ENCODE measurements around the gene MECP2.

MECP2 gene

GRCh38 chrX:154123241-154124219 is 26.0 kb upstream of the MECP2 start:
- DNase-seq (ENCODE audit: low spot score in 2 of 2) (no peak), ATAC-seq (ENCODE audit: low read depth) (peak; percentile 78)
- no peaks in the 10 kb centered on the region for H3K9me3 Mint-ChIP-seq
- H3K27ac Mint-ChIP-seq, result peak overlapping the region; percentile 84
- no peaks in the 10 kb centered on the region for H3K36me3 Mint-ChIP-seq
- H3K4me3 Mint-ChIP-seq, result peak overlapping the region; percentile 52
- no peaks in the 10 kb centered on the region for H3K27me3 Mint-ChIP-seq
- H3K4me1 Mint-ChIP-seq, result peaks cover 4% of the 10 kb centered on the region

GRCh38 chrX:154121961-154122360 is 24.4 kb upstream of the MECP2 start:
- Mint-ChIP-seq H3K27ac (peak overlapping the region; percentile 24), H3K9me3 (no peaks in the 10 kb centered on the region), H3K36me3 (no peaks in the 10 kb centered on the region), H3K4me1 (peaks cover 4% of the 10 kb centered on the region), H3K27me3 (no peaks in the 10 kb centered on the region), H3K4me3 (no peak overlapping the region)
- DNase-seq (ENCODE audit: low spot score in 2 of 2) (no peak), ATAC-seq (ENCODE audit: low read depth) (no peak)

DNA sequence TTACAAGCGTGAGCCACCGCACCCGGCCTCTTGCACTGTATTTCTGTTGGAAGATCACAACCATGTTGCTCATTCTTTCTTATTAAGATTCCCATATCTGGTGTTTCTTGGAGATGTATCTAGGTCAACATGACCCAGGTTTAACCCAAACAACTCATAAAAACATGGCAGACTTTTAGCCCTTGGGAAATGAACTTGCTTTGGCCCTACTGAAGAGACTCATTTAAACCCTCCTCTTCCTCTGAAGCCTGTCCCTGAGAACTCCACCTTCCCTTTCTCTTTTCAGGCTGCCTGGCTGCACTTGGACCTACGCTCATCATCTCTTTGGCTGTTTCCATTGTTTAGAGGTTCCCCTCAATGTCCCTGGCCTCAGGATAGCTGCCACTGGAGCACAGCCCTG is 23.7 kb upstream of the MECP2 start:
- H3K27ac Mint-ChIP-seq, result no peak overlapping the region
- H3K27me3 Mint-ChIP-seq, result no peaks in the 10 kb centered on the region
- DNase-seq (ENCODE audit: low spot score in 2 of 2) (no peak), ATAC-seq (ENCODE audit: low read depth) (no peak)
- H3K4me1 Mint-ChIP-seq, result peaks cover 4% of the 10 kb centered on the region
- H3K9me3 Mint-ChIP-seq, result no peaks in the 10 kb centered on the region
- no peaks in the 10 kb centered on the region for H3K36me3 Mint-ChIP-seq
- H3K4me3 Mint-ChIP-seq, result no peak overlapping the region

- Mint-ChIP-seq H3K4me3 (no peak overlapping the region), H3K9me3 (no peaks in the 10 kb centered on the region), H3K27ac (no peak overlapping the region), H3K36me3 (no peaks in the 10 kb centered on the region), H3K27me3 (no peaks in the 10 kb centered on the region), H3K4me1 (peaks cover 6% of the 10 kb centered on the region)
- DNase-seq (ENCODE audit: low spot score in 2 of 2), result no peak
- no peak for ATAC-seq (ENCODE audit: low read depth)
Measured at GRCh38 chrX:154120567-154120966, 23.1 kb upstream of the MECP2 start.

GRCh38 chrX:154117566-154117965 is 20.0 kb upstream of the MECP2 start:
- ATAC-seq (ENCODE audit: low read depth) (no peak), DNase-seq (ENCODE audit: low spot score in 2 of 2) (no peak)
- no peak overlapping the region for H3K4me3 Mint-ChIP-seq
- H3K9me3 Mint-ChIP-seq, result no peaks in the 10 kb centered on the region
- no peaks in the 10 kb centered on the region for H3K36me3 Mint-ChIP-seq
- peaks cover 8% of the 10 kb centered on the region for H3K4me1 Mint-ChIP-seq
- no peak overlapping the region for H3K27ac Mint-ChIP-seq
- no peaks in the 10 kb centered on the region for H3K27me3 Mint-ChIP-seq

DNA sequence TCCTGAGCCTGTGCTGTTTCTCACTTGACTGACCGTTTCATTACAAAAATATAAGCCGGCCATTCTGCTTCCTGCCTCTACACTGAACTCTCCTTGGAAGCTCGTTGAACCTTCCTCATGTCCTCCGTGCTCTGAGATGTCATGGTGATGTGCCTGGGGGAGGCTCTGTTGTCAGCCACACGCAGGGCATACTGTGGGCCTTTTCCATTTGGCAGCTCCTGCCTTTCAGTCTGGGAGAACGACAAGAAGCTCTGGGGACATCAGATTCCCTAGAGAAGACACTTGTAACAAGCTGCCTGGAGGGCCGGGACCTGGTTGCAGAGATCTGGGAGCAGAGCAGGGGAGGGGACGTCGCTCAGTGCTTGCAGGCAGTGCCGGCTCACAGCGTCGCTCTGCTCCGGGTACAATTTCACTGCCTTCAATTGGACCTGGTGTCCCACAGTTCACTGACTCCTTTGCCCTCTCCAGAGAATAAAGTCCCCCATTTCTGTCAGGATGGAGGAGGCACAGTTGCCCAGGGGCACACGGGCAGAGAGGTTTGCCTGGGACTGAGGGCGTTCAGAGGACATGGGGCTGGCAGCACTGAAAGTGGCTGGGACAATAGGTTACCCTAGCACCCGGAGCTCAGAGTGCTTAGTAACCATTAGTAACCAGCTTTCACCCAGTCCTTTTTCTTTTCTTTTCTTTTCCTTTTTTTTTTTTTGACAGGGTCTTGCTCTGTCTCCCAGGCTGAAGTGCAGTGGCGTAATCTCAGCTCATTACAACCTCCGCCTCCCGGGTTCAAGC is 19.1 kb upstream of the MECP2 start:
- ATAC-seq (ENCODE audit: low read depth) (no peak), DNase-seq (ENCODE audit: low spot score in 2 of 2) (no peak)
- H3K27ac Mint-ChIP-seq, result no peak overlapping the region
- H3K4me1 Mint-ChIP-seq, result peaks cover 8% of the 10 kb centered on the region
- no peaks in the 10 kb centered on the region for H3K9me3 Mint-ChIP-seq
- no peaks in the 10 kb centered on the region for H3K36me3 Mint-ChIP-seq
- H3K4me3 Mint-ChIP-seq, result no peak overlapping the region
- H3K27me3 Mint-ChIP-seq, result no peaks in the 10 kb centered on the region

DNA sequence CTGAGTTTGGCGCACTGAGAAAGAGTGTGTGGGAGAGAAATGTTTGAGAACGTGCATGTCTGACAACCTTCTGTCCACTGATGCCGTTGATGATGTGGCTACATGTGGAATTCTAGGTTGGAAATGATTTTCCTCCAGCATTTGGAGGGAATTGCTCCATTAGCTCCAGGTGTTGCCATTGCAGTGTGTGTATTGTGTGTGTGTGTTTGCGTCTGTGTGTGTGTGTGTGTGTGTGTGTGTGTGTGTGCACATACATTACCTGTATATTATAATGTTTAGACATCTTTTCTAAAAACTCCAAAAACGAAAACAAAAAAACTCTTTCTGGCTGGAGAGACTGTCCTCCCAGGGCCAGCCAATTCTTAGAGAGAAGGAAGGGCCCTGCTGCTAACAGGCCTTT is 18.2 kb upstream of the MECP2 start:
- Mint-ChIP-seq H3K27me3 (no peaks in the 10 kb centered on the region), H3K27ac (no peak overlapping the region), H3K36me3 (no peaks in the 10 kb centered on the region), H3K9me3 (no peaks in the 10 kb centered on the region), H3K4me1 (peaks cover 8% of the 10 kb centered on the region), H3K4me3 (no peak overlapping the region)
- no peak for DNase-seq (ENCODE audit: low spot score in 2 of 2)
- ATAC-seq (ENCODE audit: low read depth), result no peak

DNA sequence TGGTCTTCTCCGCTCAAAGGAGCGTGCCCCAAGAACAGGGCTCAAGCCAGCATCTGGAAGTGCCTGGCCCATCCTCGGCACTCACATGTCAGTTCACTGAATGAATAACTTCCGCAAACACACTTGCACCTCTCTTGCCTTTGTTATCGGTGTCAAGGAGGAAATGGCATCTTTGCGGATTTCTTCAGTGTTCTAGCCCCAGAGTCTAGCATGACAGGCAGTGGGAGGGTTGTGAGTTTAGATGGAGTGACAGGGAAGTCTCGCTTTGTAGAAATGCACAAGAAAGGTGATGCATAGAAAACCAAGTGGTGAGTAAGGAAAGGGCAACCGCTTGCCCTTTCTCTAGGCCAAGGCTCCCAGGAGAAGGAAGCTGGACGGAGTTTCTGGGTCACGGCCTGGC is 17.6 kb upstream of the MECP2 start:
- Mint-ChIP-seq H3K27ac (no peak overlapping the region), H3K27me3 (no peaks in the 10 kb centered on the region), H3K4me1 (peaks cover 8% of the 10 kb centered on the region), H3K4me3 (no peak overlapping the region), H3K9me3 (no peaks in the 10 kb centered on the region), H3K36me3 (no peaks in the 10 kb centered on the region)
- DNase-seq (ENCODE audit: low spot score in 2 of 2), result no peak
- no peak for ATAC-seq (ENCODE audit: low read depth)

DNA sequence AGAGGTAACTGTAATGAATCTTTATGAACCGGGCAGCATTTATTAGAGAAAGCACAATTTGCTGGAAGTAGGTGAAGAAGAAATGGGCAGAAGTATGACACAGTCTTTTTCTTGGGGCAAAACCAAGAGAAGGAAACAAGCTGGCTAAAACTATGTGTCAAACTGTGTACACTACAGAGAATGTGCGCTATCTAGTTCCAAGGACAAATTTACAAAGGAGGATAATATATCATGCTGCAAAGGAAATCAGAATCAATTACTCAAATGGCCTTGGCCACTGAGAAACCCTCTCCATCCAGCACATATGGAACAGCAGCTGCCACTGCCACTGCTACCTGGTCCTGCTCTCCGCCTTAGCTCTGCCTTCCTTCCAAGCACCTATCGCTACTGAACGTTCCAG is 17.1 kb upstream of the MECP2 start:
- peaks cover 8% of the 10 kb centered on the region for H3K4me1 Mint-ChIP-seq
- ATAC-seq (ENCODE audit: low read depth) (no peak), DNase-seq (ENCODE audit: low spot score in 2 of 2) (no peak)
- no peaks in the 10 kb centered on the region for H3K9me3 Mint-ChIP-seq
- no peaks in the 10 kb centered on the region for H3K36me3 Mint-ChIP-seq
- no peak overlapping the region for H3K27ac Mint-ChIP-seq
- no peaks in the 10 kb centered on the region for H3K27me3 Mint-ChIP-seq
- no peak overlapping the region for H3K4me3 Mint-ChIP-seq

DNA sequence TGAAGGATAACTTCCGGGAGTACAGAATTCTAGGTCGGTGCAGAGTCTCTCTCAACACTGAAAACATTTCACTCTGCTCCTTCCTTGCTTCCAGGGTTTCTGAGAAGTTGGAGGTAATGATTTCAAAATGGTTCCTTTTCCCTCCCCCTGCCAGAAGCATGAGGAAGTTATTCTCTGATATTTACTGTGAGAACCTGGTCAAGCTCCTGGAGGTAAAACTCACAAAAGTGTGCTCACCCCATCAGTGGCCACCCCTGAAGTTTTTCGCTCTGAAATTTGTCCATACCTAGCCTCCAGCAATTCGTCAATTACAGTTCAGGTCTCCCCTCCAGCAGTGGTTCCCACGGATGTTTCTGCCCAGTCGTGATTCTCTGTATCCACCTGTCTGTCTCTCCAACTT is 16.2 kb upstream of the MECP2 start:
- Mint-ChIP-seq H3K4me1 (peaks cover 8% of the 10 kb centered on the region), H3K9me3 (no peaks in the 10 kb centered on the region), H3K27me3 (no peaks in the 10 kb centered on the region), H3K27ac (no peak overlapping the region), H3K36me3 (no peaks in the 10 kb centered on the region), H3K4me3 (no peak overlapping the region)
- DNase-seq (ENCODE audit: low spot score in 2 of 2), result no peak
- ATAC-seq (ENCODE audit: low read depth), result no peak

- H3K27ac Mint-ChIP-seq, result no peak overlapping the region
- H3K4me1 Mint-ChIP-seq, result peaks cover 20% of the 10 kb centered on the region
- ATAC-seq (ENCODE audit: low read depth), result no peak
- H3K4me3 Mint-ChIP-seq, result peak overlapping the region; percentile 25
- peaks cover 1% of the 10 kb centered on the region for H3K36me3 Mint-ChIP-seq
- no peak for DNase-seq (ENCODE audit: low spot score in 2 of 2)
- H3K27me3 Mint-ChIP-seq, result peaks cover 5% of the 10 kb centered on the region
- no peaks in the 10 kb centered on the region for H3K9me3 Mint-ChIP-seq
Measured at GRCh38 chrX:154098551-154098950, 1.0 kb upstream of the MECP2 start.

DNA sequence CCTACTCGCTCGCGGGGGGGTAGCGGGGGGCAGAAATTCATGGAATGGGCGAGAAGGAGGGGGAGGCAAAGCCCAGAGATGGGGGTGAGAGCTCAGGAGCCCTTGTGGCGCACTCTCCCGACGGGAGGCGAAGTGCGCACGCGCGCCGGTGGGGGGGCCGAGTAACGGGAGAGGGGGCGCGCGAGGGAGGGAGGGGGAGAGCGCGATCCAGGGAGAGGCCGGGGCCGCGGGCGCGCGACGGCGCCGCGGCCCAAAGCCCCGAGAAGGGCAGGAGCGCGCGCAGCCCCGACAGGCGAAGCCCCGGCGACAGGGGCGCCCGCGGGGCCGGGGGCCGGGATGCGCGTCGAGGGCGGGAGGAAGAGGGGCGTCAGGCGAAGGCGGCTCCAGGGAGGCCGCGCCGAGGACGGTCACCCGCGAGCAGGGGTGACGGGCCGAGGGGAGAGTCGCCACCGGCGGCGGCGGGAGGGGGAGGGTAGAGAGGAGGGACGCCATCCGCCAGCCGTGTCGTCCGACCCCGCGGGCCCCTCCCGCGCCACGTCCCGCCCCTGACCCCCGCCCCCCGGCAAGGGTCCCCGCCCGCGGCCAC is 421 bp downstream of the MECP2 start:
- H3K4me3 Mint-ChIP-seq, result peak overlapping the region; percentile 96
- H3K36me3 Mint-ChIP-seq, result peaks cover 1% of the 10 kb centered on the region

GRCh38 chrX:154096140-154097002 is 1.1 kb downstream of the MECP2 start:
- H3K4me3 Mint-ChIP-seq, result peak overlapping the region; percentile 96
- DNase-seq (ENCODE audit: low spot score in 2 of 2) (peak in 1 of 2 donors; percentile 0), ATAC-seq (ENCODE audit: low read depth) (no peak)
- H3K36me3 Mint-ChIP-seq, result peaks cover 1% of the 10 kb centered on the region
- peak overlapping the region; percentile 96 for H3K27ac Mint-ChIP-seq
- H3K27me3 Mint-ChIP-seq, result peaks cover 5% of the 10 kb centered on the region
- H3K4me1 Mint-ChIP-seq, result peaks cover 23% of the 10 kb centered on the region
- H3K9me3 Mint-ChIP-seq, result no peaks in the 10 kb centered on the region

More for the DNA sequence above, 421 bp downstream of the MECP2 start:
- Mint-ChIP-seq H3K27ac (peak overlapping the region; percentile 96), H3K9me3 (no peaks in the 10 kb centered on the region), H3K27me3 (peaks cover 5% of the 10 kb centered on the region), H3K4me1 (peaks cover 23% of the 10 kb centered on the region)
- DNase-seq (ENCODE audit: low spot score in 2 of 2) (peak; percentile 42 to 56), ATAC-seq (ENCODE audit: low read depth) (peak; percentile 39)

Measured in memory B cell (primary cell).